IMR-90 (cell line): ENCODE data around the gene LIPG. TPM values are rescaled to one million over a fixed set of nuclear protein-coding genes. Genes with fewer than 3 reads are reported as not detected.

Experiments
- ATAC-seq: fragments of 200-7000 bp; cut with Tn5 transposase; 2 replicates; pipeline ENCODE4 v1.9.1; 2020; ENCODE audit warnings: low read depth, mild to moderate bottlenecking, moderate library complexity
- BruUV-seq: library from RNA; stranded (reverse); fragments of 400-500 nt; replicated peaks from 2 replicates; lab custom pipeline; 2021; lab: Mats Ljungman, UMichigan
- CTCF ChIA-PET: fragments of 300-600 bp; formaldehyde crosslinking; extraction: SDS; loops from one replicate; lab custom pipeline; 2021; ENCODE audit warnings: antibody characterized with exemption; lab: Yijun Ruan, JAX
- POLR2A ChIA-PET: fragments of 300-600 bp; sonication (Branson Sonifier 250); formaldehyde crosslinking; loops from one replicate; lab custom pipeline; 2022; ENCODE audit warnings: antibody characterized with exemption; ENCODE audit not compliant: unreplicated experiment; lab: Charles Lee
- DNase-seq: peaks from one replicate; pipeline ENCODE4 v3.0.0; 2013
- H2AFZ ChIP-seq: replicated peaks from 2 replicates; pipeline ENCODE3; 2013; ENCODE audit warnings: low read length, mild to moderate bottlenecking; ENCODE audit not compliant: poor library complexity
- H2AK5ac ChIP-seq: 2 replicates; pipeline ENCODE4 v1.6.1; 2013; ENCODE audit warnings: low read depth, low read length, inconsistent platforms
- H2AK9ac ChIP-seq: replicated peaks from 2 replicates; pipeline ENCODE3; 2013; ENCODE audit warnings: mild to moderate bottlenecking, low read depth, low read length, moderate library complexity; ENCODE audit not compliant: poor library complexity
- H2BK120ac ChIP-seq: 2 replicates; pipeline ENCODE4 v1.6.1; 2013; ENCODE audit warnings: low read depth, low read length, inconsistent platforms
- H2BK15ac ChIP-seq: 3 replicates; pipeline ENCODE4 v1.6.1; 2013; ENCODE audit warnings: low read depth, low read length, inconsistent platforms
- H2BK20ac ChIP-seq: 2 replicates; pipeline ENCODE4 v1.6.1; 2013; ENCODE audit warnings: low read depth, mild to moderate bottlenecking, inconsistent platforms, low read length, moderate library complexity
- H2BK5ac ChIP-seq: 2 replicates; pipeline ENCODE4 v1.6.1; 2013; ENCODE audit warnings: mild to moderate bottlenecking, low read depth, low read length, inconsistent platforms; ENCODE audit not compliant: poor library complexity, severe bottlenecking
- H3K14ac ChIP-seq: replicated peaks from 2 replicates; pipeline ENCODE4 v1.6.1; 2013; ENCODE audit warnings: low read depth, low read length, inconsistent platforms
- H3K18ac ChIP-seq: 2 replicates; pipeline ENCODE4 v1.6.1; 2013; ENCODE audit warnings: low read depth, low read length, control low read depth
- H3K23ac ChIP-seq: 2 replicates; pipeline ENCODE4 v1.6.1; 2013; ENCODE audit warnings: low read depth, low read length, inconsistent platforms
- H3K27ac ChIP-seq: 2 replicates; pipeline ENCODE4 v1.5.1; 2013; ENCODE audit warnings: mild to moderate bottlenecking, control low read depth, low read length; ENCODE audit not compliant: insufficient read depth
- H3K27me3 ChIP-seq: 2 replicates; pipeline ENCODE4 v1.6.1; 2013; ENCODE audit warnings: low read length; ENCODE audit not compliant: control insufficient read depth, insufficient read depth
- H3K36me3 ChIP-seq: 2 replicates; pipeline ENCODE4 v1.6.1; 2013; ENCODE audit warnings: low read length, mixed read lengths; ENCODE audit not compliant: control insufficient read depth, insufficient read depth
- H3K4ac ChIP-seq: 2 replicates; pipeline ENCODE4 v1.6.1; 2013; ENCODE audit warnings: low read depth, low read length, inconsistent platforms
- H3K4me1 ChIP-seq: 2 replicates; pipeline ENCODE4 v1.6.1; 2013; ENCODE audit warnings: low read length, mixed read lengths; ENCODE audit not compliant: control insufficient read depth, insufficient read depth
- H3K4me2 ChIP-seq: 2 replicates; pipeline ENCODE4 v1.6.1; 2013; ENCODE audit warnings: low read depth, mild to moderate bottlenecking, control low read depth, low read length, moderate library complexity
- H3K4me3 ChIP-seq: 2 replicates; pipeline ENCODE4 v1.5.1; 2013; ENCODE audit warnings: low read depth, mild to moderate bottlenecking, control low read depth, low read length, moderate library complexity; ENCODE audit not compliant: insufficient read depth
- H3K56ac ChIP-seq: 2 replicates; pipeline ENCODE4 v1.6.1; 2013; ENCODE audit warnings: low read length, inconsistent platforms; ENCODE audit not compliant: insufficient read depth; ENCODE audit errors: extremely low read depth
- H3K79me1 ChIP-seq, 2 experiments: 2 replicates each; pipeline ENCODE4 v1.6.1; 2013; ENCODE audit warnings: low read length in 2 of 2, inconsistent platforms in 1 of 2, low read depth in 1 of 2
- H3K9ac ChIP-seq: 2 replicates; pipeline ENCODE4 v1.6.1; 2013; ENCODE audit warnings: low read depth, low read length, control low read depth
- H3K9me1 ChIP-seq: 2 replicates; pipeline ENCODE4 v1.6.1; 2013; ENCODE audit warnings: low read length, inconsistent platforms; ENCODE audit not compliant: insufficient read depth
- H3K9me3 ChIP-seq: 2 replicates; pipeline ENCODE4 v1.6.1; 2013; ENCODE audit warnings: low read length; ENCODE audit not compliant: control insufficient read depth, insufficient read depth
- H4K20me1 ChIP-seq: 2 replicates; pipeline ENCODE4 v1.6.1; 2013; ENCODE audit warnings: low read length, inconsistent platforms; ENCODE audit not compliant: insufficient read depth
- H4K5ac ChIP-seq: 2 replicates; pipeline ENCODE4 v1.6.1; 2013; ENCODE audit warnings: mild to moderate bottlenecking, low read depth, low read length, control low read depth
- H4K8ac ChIP-seq, 2 experiments: 2 replicates each; pipeline ENCODE4 v1.6.1; 2013; ENCODE audit warnings: low read depth in 2 of 2, low read length in 2 of 2, control low read depth in 1 of 2, inconsistent platforms in 1 of 2
- H4K91ac ChIP-seq: 2 replicates; pipeline ENCODE4 v1.6.1; 2013; ENCODE audit warnings: low read depth, low read length, inconsistent platforms; ENCODE audit not compliant: insufficient read depth
- BHLHE40 ChIP-seq: fragments of 150-350 bp; IDR thresholded peaks from 2 replicates; pipeline ENCODE4 v1.6.1; 2016; ENCODE audit warnings: mild to moderate bottlenecking, low read depth, low read length
- CHD1 ChIP-seq: IDR thresholded peaks from 2 replicates; pipeline ENCODE4 v1.6.1; 2012; ENCODE audit warnings: low read depth, low read length, improper control_type of control experiment
- FOS ChIP-seq: fragments of 150-350 bp; IDR thresholded peaks from 2 replicates; pipeline ENCODE4 v1.6.1; 2016; ENCODE audit warnings: low read depth, low read length
- MAFK ChIP-seq: IDR thresholded peaks from 2 replicates; pipeline ENCODE4 v1.6.1; 2012; ENCODE audit warnings: low read depth, low read length, improper control_type of control experiment
- MAZ ChIP-seq: IDR thresholded peaks from 2 replicates; pipeline ENCODE4 v1.6.1; 2012; ENCODE audit warnings: low read depth, mild to moderate bottlenecking, low read length, improper control_type of control experiment, moderate library complexity, borderline replicate concordance
- NFE2L2 ChIP-seq: fragments of 150-350 bp; IDR thresholded peaks from 2 replicates; pipeline ENCODE4 v1.6.1; 2016; ENCODE audit warnings: low read depth, mild to moderate bottlenecking, low read length
- POLR2A ChIP-seq: IDR thresholded peaks from 2 replicates; pipeline ENCODE4 v1.6.1; 2012; ENCODE audit warnings: mild to moderate bottlenecking, low read depth, low read length
- RCOR1 ChIP-seq: IDR thresholded peaks from 2 replicates; pipeline ENCODE4 v1.6.1; 2012; ENCODE audit warnings: mild to moderate bottlenecking, low read length, improper control_type of control experiment; ENCODE audit not compliant: insufficient replicate concordance
- SMC3 ChIP-seq: fragments of 150-350 bp; IDR thresholded peaks from 2 replicates; pipeline ENCODE4 v1.6.1; 2016; ENCODE audit warnings: low read depth, mild to moderate bottlenecking, antibody characterized with exemption, low read length, moderate library complexity
- WGBS, 2 experiments: methylation state at CpG; one replicate each; pipeline versions ENCODE4 v1.1.5 to v1.1.7; 2013; ENCODE audit warnings: missing lambda C conversion rate in 2 of 2; ENCODE audit not compliant: insufficient read length in 1 of 2; ENCODE audit errors: extremely low coverage in 2 of 2; 5-methylcytosine and 5-hydroxymethylcytosine counted together
- dilution Hi-C: fragments of 300-500 bp; cut with HindIII; formaldehyde crosslinking; loops from one replicate; pipeline ENCODE4 v1.14.3; 2018; ENCODE audit warnings: low sequenced_read_pairs; ENCODE audit not compliant: unreplicated experiment
- in situ Hi-C: fragments of 300-500 bp; cut with MboI; formaldehyde crosslinking; loops from 3 replicates; pipeline ENCODE4 v1.14.3; 2019; ENCODE audit warnings: low sequenced_read_pairs, inconsistent platforms, mixed read lengths
- intact Hi-C: fragments of 100-400 bp; cut with micrococcal nuclease; formaldehyde crosslinking; loops from 2 replicates; pipeline ENCODE4 v1.10.0; 2022
- polyA plus RNA-seq, 3 experiments: library from polyadenylated mRNA; depleted of rRNA; stranded (reverse); fragments of >200 nt; gene quantifications; 2 replicates each; pipeline ENCODE4 v1.2.3, GENCODE V29; 2012; ENCODE audit warnings: low replicate concordance in 1 of 3
- total RNA-seq: library from RNA; depleted of rRNA; stranded (reverse); fragments of >200 nt; gene quantifications from 2 replicates; pipeline ENCODE4 v1.2.3, GENCODE V29; 2012
- TF ChIP-seq, protein P1 (sequence below): conservative IDR thresholded peaks from 2 replicates; pipeline ENCODE4 v1.5.1; 2012; ENCODE audit warnings: mild to moderate bottlenecking, low read depth, low read length, improper control_type of control experiment

Gene LIPG
- total and polyA plus RNA-seq, 2 of the 4 experiments (the other 2 are of a cell fraction): under 0.01 to 0.14 TPM

DNA sequence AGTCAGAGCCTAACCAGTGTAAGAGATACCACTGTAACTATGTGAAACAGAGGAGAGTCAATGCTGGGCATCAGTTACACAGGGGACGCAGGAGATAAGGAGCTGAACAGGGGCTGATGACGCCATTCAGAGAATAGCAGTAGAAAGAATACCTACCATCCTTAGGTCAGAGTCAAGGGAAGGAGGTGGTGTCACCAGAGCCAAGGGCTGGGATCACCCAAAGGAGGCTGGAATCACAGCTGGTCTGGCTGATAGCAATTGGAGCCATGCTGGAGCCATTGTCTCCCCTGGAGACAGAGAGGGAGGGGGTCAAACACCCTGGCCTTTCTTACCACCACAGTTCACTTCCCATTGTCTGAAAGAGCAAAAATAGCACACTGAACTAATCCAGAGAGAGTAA lies 37.5 kb upstream of the LIPG start:
- POLR2A ChIA-PET: no interaction called here
- H3K14ac ChIP-seq: no peak overlapping the region
- intact Hi-C loops: no loop called here

More for the DNA sequence above, 37.5 kb upstream of the LIPG start:
- no peak overlapping the region for H2AFZ ChIP-seq
- no CpG with 5 or more reads among the region's 2 CpGs for WGBS, 2 experiments
- no peak overlapping the region for H4K91ac ChIP-seq
- no peak overlapping the region for H2BK15ac ChIP-seq
- no peak overlapping the region for H4K8ac ChIP-seq
- H3K9ac ChIP-seq: no peak overlapping the region
- no peak overlapping the region for H2BK20ac ChIP-seq
- CTCF ChIA-PET: no interaction called here
- H4K5ac ChIP-seq: no peak overlapping the region
- no peak overlapping the region for H3K4me3 ChIP-seq
- H3K4me1 ChIP-seq: no peaks in the 10 kb centered on the region
- H3K9me3 ChIP-seq: no peaks in the 10 kb centered on the region
- no peak overlapping the region for H3K18ac ChIP-seq
- no peaks in the 10 kb centered on the region for H3K9me1 ChIP-seq
- no peak overlapping the region for H3K4me2 ChIP-seq
- no peak overlapping the region for H3K27ac ChIP-seq
- no peak overlapping the region for H3K56ac ChIP-seq
- no peaks in the 10 kb centered on the region for H3K79me1 ChIP-seq
- peaks cover 16% of the 10 kb centered on the region for H3K27me3 ChIP-seq
- ATAC-seq (no peak), DNase-seq (no peak)
- H2AK5ac ChIP-seq: no peak overlapping the region
- no peaks in the 10 kb centered on the region for H3K36me3 ChIP-seq
- no peaks in the 10 kb centered on the region for H4K20me1 ChIP-seq
- no peak overlapping the region for H2BK5ac ChIP-seq
- no peak overlapping the region for H2BK120ac ChIP-seq
- H3K23ac ChIP-seq: no peak overlapping the region
- BruUV-seq: no TSS peak
- H3K4ac ChIP-seq: no peak overlapping the region
- in situ Hi-C loops (loop anchor here (25.0 kb wide), 1 partner anchor 663 kb away; the partner anchor contains the start of gene MYO5B), dilution Hi-C loops (no loop called here)
- no peak overlapping the region for H2AK9ac ChIP-seq
- no peak for TF ChIP-seq MAFK
- TF ChIP-seq MAZ: no peak
- TF ChIP-seq, protein P1, sequence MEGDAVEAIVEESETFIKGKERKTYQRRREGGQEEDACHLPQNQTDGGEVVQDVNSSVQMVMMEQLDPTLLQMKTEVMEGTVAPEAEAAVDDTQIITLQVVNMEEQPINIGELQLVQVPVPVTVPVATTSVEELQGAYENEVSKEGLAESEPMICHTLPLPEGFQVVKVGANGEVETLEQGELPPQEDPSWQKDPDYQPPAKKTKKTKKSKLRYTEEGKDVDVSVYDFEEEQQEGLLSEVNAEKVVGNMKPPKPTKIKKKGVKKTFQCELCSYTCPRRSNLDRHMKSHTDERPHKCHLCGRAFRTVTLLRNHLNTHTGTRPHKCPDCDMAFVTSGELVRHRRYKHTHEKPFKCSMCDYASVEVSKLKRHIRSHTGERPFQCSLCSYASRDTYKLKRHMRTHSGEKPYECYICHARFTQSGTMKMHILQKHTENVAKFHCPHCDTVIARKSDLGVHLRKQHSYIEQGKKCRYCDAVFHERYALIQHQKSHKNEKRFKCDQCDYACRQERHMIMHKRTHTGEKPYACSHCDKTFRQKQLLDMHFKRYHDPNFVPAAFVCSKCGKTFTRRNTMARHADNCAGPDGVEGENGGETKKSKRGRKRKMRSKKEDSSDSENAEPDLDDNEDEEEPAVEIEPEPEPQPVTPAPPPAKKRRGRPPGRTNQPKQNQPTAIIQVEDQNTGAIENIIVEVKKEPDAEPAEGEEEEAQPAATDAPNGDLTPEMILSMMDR: no peak
- TF ChIP-seq SMC3: no peak
- no peak for TF ChIP-seq RCOR1
- no peak for TF ChIP-seq BHLHE40
- no peak for TF ChIP-seq POLR2A
- TF ChIP-seq FOS: no peak
- TF ChIP-seq NFE2L2: no peak
- TF ChIP-seq CHD1: no peak
